Activated CD8-positive, alpha-beta T cell treated with anti-CD3 and anti-CD28 coated beads for 36 hours (primary cell): ENCODE data around the gene TMA7. TPM values are rescaled to one million over a fixed set of nuclear protein-coding genes. Genes with fewer than 3 reads are reported as not detected.

ENCODE experiments used
- ATAC-seq: fragments of 200-7000 bp; cut with Tn5 transposase; one replicate; pipeline ENCODE4 v1.10.0; 2021; ENCODE audit warnings: mild to moderate bottlenecking, moderate library complexity
- CTCF ChIA-PET: fragments of 350-600 bp; sonication (Branson Sonifier 250); formaldehyde crosslinking; loops from one replicate; lab custom pipeline; 2021; ENCODE audit warnings: antibody characterized with exemption; lab: Charles Lee
- POLR2A ChIA-PET: fragments of 350-600 bp; sonication (Branson Sonifier 250); formaldehyde crosslinking; loops from one replicate; lab custom pipeline; 2021; ENCODE audit warnings: antibody characterized with exemption; lab: Charles Lee
- DNase-seq: peaks from one replicate; pipeline ENCODE4 v3.0.0-alpha.2; 2020
- H3K27ac Mint-ChIP-seq: one replicate; pipeline ENCODE4 v1.8.0; 2021; ENCODE audit warnings: mild to moderate bottlenecking, mixed read lengths
- H3K27me3 Mint-ChIP-seq: one replicate; pipeline ENCODE4 v1.8.0; 2021; ENCODE audit warnings: mixed read lengths
- H3K36me3 Mint-ChIP-seq: one replicate; pipeline ENCODE4 v1.8.0; 2021; ENCODE audit warnings: low read depth, mixed read lengths
- H3K4me1 Mint-ChIP-seq: one replicate; pipeline ENCODE4 v1.8.0; 2021; ENCODE audit warnings: low read depth, mixed read lengths
- H3K4me3 Mint-ChIP-seq: one replicate; pipeline ENCODE4 v1.8.0; 2021; ENCODE audit warnings: mild to moderate bottlenecking, moderate library complexity, mixed read lengths
- H3K9me3 Mint-ChIP-seq: one replicate; pipeline ENCODE4 v1.8.0; 2021; ENCODE audit warnings: mixed read lengths
- CTCF ChIP-seq: fragments of 200-600 bp; IDR thresholded peaks from one replicate; pipeline ENCODE4 v1.8.0; 2022; ENCODE audit warnings: antibody characterized with exemption, mild to moderate bottlenecking
- intact Hi-C: fragments of 100-400 bp; cut with micrococcal nuclease; formaldehyde crosslinking; loops from one replicate; pipeline ENCODE4 v1.10.0; 2022
- total RNA-seq, 2 experiments: library from RNA; stranded (reverse); gene quantifications; one replicate each; pipeline ENCODE4 v1.2.3, GENCODE V29; 2021

The TMA7 gene
- total RNA-seq, 2 experiments from 2014 or later = 312 to 334 TPM

DNA sequence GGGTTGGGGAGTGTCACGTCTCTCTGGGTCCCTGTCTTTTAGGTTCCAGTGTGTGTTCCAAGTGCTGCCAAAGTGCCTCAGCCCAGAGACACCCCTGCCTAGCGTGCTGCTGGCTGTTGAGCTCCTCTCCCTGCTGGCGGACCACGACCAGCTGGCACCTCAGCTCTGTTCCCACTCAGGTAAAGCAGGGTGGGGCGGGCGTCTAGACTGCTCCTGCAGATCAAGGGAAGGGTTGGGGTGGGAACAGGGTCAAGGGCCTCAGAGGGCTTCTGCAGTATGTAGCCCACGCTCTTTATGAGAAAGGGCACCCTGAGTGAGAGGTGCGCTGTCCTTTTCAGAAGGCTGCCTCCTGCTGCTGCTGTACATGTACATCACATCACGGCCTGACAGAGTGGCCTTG lies 23.6 kb downstream of the TMA7 start:
- no peak for DNase-seq
- H3K9me3 Mint-ChIP-seq = no peaks in the 10 kb centered on the region
- peaks cover 22% of the 10 kb centered on the region for H3K4me1 Mint-ChIP-seq
- intact Hi-C loops = no loop called here
- CTCF ChIA-PET = interaction anchor here (1.1 to 2.4 kb wide), 4 partner anchors 17 to 85 kb away, joined by 3 to 8 read pairs (median 4); partner anchors contain the start of gene ATRIP
- H3K4me3 Mint-ChIP-seq = no peak overlapping the region
- H3K36me3 Mint-ChIP-seq = peaks cover 41% of the 10 kb centered on the region
- no peaks in the 10 kb centered on the region for H3K27me3 Mint-ChIP-seq
- POLR2A ChIA-PET = interaction anchor here (0.8 to 1.6 kb wide), 4 partner anchors 9 to 30 kb away, joined by 3 to 8 read pairs (median 4); partner anchors contain the start of gene ATRIP
- no peak for TF ChIP-seq CTCF
- H3K27ac Mint-ChIP-seq = no peak overlapping the region
- ATAC-seq = no peak

DNA sequence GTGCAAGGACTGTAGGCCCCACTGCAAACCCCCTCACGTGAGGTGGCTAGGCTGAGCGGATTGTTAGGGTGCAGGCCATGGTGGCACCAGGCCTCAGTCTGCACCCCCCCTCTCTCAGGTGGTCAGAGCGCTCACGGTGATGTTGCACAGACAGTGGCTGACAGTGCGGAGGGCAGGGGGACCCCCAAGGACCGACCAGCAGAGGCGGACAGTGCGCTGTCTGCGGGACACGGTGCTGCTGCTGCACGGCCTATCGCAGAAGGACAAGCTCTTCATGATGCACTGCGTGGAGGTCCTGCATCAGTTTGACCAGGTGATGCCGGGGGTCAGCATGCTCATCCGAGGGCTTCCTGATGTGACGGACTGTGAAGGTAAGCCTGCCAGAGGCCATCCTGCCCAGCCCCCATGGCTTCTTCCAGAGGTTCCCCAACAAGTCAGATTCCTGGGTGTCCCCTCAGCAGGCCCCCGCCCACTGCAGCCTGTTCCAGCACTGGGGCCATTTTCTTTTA lies 24.7 kb downstream of the TMA7 start:
- Mint-ChIP-seq H3K4me3 (peak overlapping the region; percentile 87), H3K27ac (no peak overlapping the region), H3K36me3 (peaks cover 44% of the 10 kb centered on the region), H3K9me3 (no peaks in the 10 kb centered on the region), H3K4me1 (peaks cover 31% of the 10 kb centered on the region), H3K27me3 (no peaks in the 10 kb centered on the region)
- DNase-seq (no peak), ATAC-seq (no peak)
- POLR2A ChIA-PET = interaction anchor here (1.0 to 4.2 kb wide), 4 partner anchors 8 to 28 kb away, joined by 4 to 32 read pairs (median 7); partner anchors contain the start of gene ATRIP
- CTCF ChIA-PET = interaction anchor here (0.6 to 4.3 kb wide), 4 partner anchors 9 to 29 kb away, joined by 3 to 18 read pairs (median 4); partner anchors contain the start of gene ATRIP
- TF ChIP-seq CTCF = no peak
- intact Hi-C loops = no loop called here

GRCh38 chr3:48465237-48465530 lies 25.1 kb downstream of the TMA7 start:
- peaks cover 46% of the 10 kb centered on the region for H3K36me3 Mint-ChIP-seq
- no peak for DNase-seq
- peak overlapping the region; percentile 87 for H3K4me3 Mint-ChIP-seq
- ChIA-PET POLR2A (interaction anchor here (1.3 to 4.2 kb wide), 2 partner anchors 8 to 19 kb away, joined by 6 to 32 read pairs; partner anchors contain the start of gene ATRIP), CTCF (interaction anchor here (4.3 kb wide), 1 partner anchor 29 kb away, joined by 18 read pairs; no protein-coding TSS in a partner anchor)
- no peaks in the 10 kb centered on the region for H3K27me3 Mint-ChIP-seq
- no peaks in the 10 kb centered on the region for H3K9me3 Mint-ChIP-seq
- H3K4me1 Mint-ChIP-seq = peaks cover 35% of the 10 kb centered on the region
- no peak for ATAC-seq
- TF ChIP-seq CTCF = no peak
- intact Hi-C loops = no loop called here
- peak overlapping the region; percentile 96 for H3K27ac Mint-ChIP-seq

- intact Hi-C loops = no loop called here
- Mint-ChIP-seq H3K4me3 (peak overlapping the region; percentile 87), H3K27ac (peak overlapping the region; percentile 96), H3K9me3 (no peaks in the 10 kb centered on the region), H3K27me3 (no peaks in the 10 kb centered on the region), H3K4me1 (peaks cover 40% of the 10 kb centered on the region), H3K36me3 (peaks cover 42% of the 10 kb centered on the region)
- POLR2A ChIA-PET = interaction anchor here (0.8 to 4.2 kb wide), 12 partner anchors 7 to 88 kb away, joined by 3 to 32 read pairs (median 4); partner anchors contain the start of genes ATRIP and SHISA5
- CTCF ChIA-PET = interaction anchor here (1.4 to 4.3 kb wide), 4 partner anchors 29 to 220 kb away, joined by 3 to 18 read pairs (median 6); partner anchors contain the start of gene NCKIPSD
- no peak for TF ChIP-seq CTCF
- DNase-seq (peak; percentile 88), ATAC-seq (peak; percentile 90)
Measured at GRCh38 chr3:48465531-48466378, 25.7 kb downstream of the TMA7 start.
